HG02973 (cell line): Measurements from ENCODE around the gene HOXD10.

Experiments used
- ATAC-seq: cut with Tn5 transposase; IDR thresholded peaks from one replicate; pipeline ENCODE4 v1.9.1; 2021; ENCODE audit warnings: moderate library complexity; ENCODE audit not compliant: unreplicated experiment

HOXD10 gene

GRCh38 chr2:176115883-176116813, at the start of gene HOXD10:
HOXD10 (plus strand) TSS chr2:176116778; CDS start chr2:176116834, 56 bp downstream.
- no peak for ATAC-seq

- ATAC-seq = no peak
Observed at GRCh38 chr2:176067589-176068418, 48.8 kb upstream of the HOXD10 start.

GRCh38 chr2:176068419-176068832, 48.2 kb upstream of the HOXD10 start:
- no peak for ATAC-seq

GRCh38 chr2:176071330-176072291, 45.0 kb upstream of the HOXD10 start:
- no peak for ATAC-seq

GRCh38 chr2:176072292-176072669, 44.3 kb upstream of the HOXD10 start:
- ATAC-seq = no peak

- ATAC-seq = no peak
Observed at GRCh38 chr2:176072951-176073904, 43.4 kb upstream of the HOXD10 start.

GRCh38 chr2:176074919-176075425, 41.6 kb upstream of the HOXD10 start:
- no peak for ATAC-seq

GRCh38 chr2:176075481-176075880, 41.1 kb upstream of the HOXD10 start:
- ATAC-seq = no peak

- ATAC-seq = no peak
Observed at GRCh38 chr2:176076063-176076462, 40.5 kb upstream of the HOXD10 start.

GRCh38 chr2:176076796-176077195, 39.8 kb upstream of the HOXD10 start:
- no peak for ATAC-seq

- ATAC-seq = no peak
Observed at GRCh38 chr2:176078541-176079284, 37.9 kb upstream of the HOXD10 start.

GRCh38 chr2:176079285-176079830, 37.2 kb upstream of the HOXD10 start:
- no peak for ATAC-seq

GRCh38 chr2:176079831-176080539, 36.6 kb upstream of the HOXD10 start:
- ATAC-seq = no peak

GRCh38 chr2:176080540-176081375, 35.8 kb upstream of the HOXD10 start:
- no peak for ATAC-seq

GRCh38 chr2:176081376-176081836, 35.2 kb upstream of the HOXD10 start:
- no peak for ATAC-seq

- ATAC-seq = no peak
Observed at GRCh38 chr2:176081837-176082524, 34.6 kb upstream of the HOXD10 start.
